T follicular helper cell (primary cell): Measurements from ENCODE around the gene NR6A1.

Experiments used
- DNase-seq: peaks from one replicate; pipeline ENCODE4 v3.0.0-alpha.2; 2020; ENCODE audit warnings: low read depth

NR6A1 gene

GRCh38 chr9:124574534-124575375 is 196.4 kb downstream of the NR6A1 start:
- no peak for DNase-seq

GRCh38 chr9:124570942-124571666 is 200.0 kb downstream of the NR6A1 start:
- no peak for DNase-seq

GRCh38 chr9:124569942-124570341 is 201.2 kb downstream of the NR6A1 start:
- DNase-seq: no peak

GRCh38 chr9:124567362-124567761 is 203.7 kb downstream of the NR6A1 start:
- DNase-seq: no peak

GRCh38 chr9:124562328-124562727 is 208.8 kb downstream of the NR6A1 start:
- DNase-seq: no peak

- no peak for DNase-seq
Measured at GRCh38 chr9:124559871-124560270, 211.2 kb downstream of the NR6A1 start.

- no peak for DNase-seq
Measured at GRCh38 chr9:124558777-124559470, 212.2 kb downstream of the NR6A1 start.

GRCh38 chr9:124557895-124558294 is 213.2 kb downstream of the NR6A1 start:
- DNase-seq: no peak

- DNase-seq: no peak
Measured at GRCh38 chr9:124555043-124555442, 216.1 kb downstream of the NR6A1 start.

- no peak for DNase-seq
Measured at GRCh38 chr9:124553738-124554137, 217.4 kb downstream of the NR6A1 start.

- DNase-seq: no peak
Measured at GRCh38 chr9:124552273-124552605, 218.9 kb downstream of the NR6A1 start.

GRCh38 chr9:124551472-124552272 is 219.4 kb downstream of the NR6A1 start:
- DNase-seq: no peak

GRCh38 chr9:124550072-124550471 is 221.0 kb downstream of the NR6A1 start:
- DNase-seq: no peak

- no peak for DNase-seq
Measured at GRCh38 chr9:124549016-124549415, 222.1 kb downstream of the NR6A1 start.

GRCh38 chr9:124544535-124544934 is 226.6 kb downstream of the NR6A1 start:
- no peak for DNase-seq

- DNase-seq: no peak
Measured at GRCh38 chr9:124541824-124542223, 229.3 kb downstream of the NR6A1 start.

- no peak for DNase-seq
Measured at GRCh38 chr9:124537926-124538325, 233.2 kb downstream of the NR6A1 start.

- no peak for DNase-seq
Measured at GRCh38 chr9:124535846-124536245, 235.3 kb downstream of the NR6A1 start.

- no peak for DNase-seq
Measured at GRCh38 chr9:124532897-124533296, 238.2 kb downstream of the NR6A1 start.

- DNase-seq: no peak
Measured at GRCh38 chr9:124531115-124531514, 240.0 kb downstream of the NR6A1 start.

- no peak for DNase-seq
Measured at GRCh38 chr9:124530246-124530645, 240.9 kb downstream of the NR6A1 start.

- DNase-seq: no peak
Measured at GRCh38 chr9:124527781-124528180, 243.3 kb downstream of the NR6A1 start.
